WI38 (cell line): ENCODE measurements around the gene LRP2.

ENCODE experiments used
- H3K4me3 ChIP-seq: 2 replicates; pipeline ENCODE4 v1.5.1; 2011; ENCODE audit warnings: low read depth, mild to moderate bottlenecking, control low read depth, low read length
- TF ChIP-seq, protein P1 (sequence below): IDR thresholded peaks from 2 replicates; pipeline ENCODE4 v1.5.1; 2012; ENCODE audit warnings: low read depth, mild to moderate bottlenecking, control low read depth, low read length

The LRP2 gene

DNA sequence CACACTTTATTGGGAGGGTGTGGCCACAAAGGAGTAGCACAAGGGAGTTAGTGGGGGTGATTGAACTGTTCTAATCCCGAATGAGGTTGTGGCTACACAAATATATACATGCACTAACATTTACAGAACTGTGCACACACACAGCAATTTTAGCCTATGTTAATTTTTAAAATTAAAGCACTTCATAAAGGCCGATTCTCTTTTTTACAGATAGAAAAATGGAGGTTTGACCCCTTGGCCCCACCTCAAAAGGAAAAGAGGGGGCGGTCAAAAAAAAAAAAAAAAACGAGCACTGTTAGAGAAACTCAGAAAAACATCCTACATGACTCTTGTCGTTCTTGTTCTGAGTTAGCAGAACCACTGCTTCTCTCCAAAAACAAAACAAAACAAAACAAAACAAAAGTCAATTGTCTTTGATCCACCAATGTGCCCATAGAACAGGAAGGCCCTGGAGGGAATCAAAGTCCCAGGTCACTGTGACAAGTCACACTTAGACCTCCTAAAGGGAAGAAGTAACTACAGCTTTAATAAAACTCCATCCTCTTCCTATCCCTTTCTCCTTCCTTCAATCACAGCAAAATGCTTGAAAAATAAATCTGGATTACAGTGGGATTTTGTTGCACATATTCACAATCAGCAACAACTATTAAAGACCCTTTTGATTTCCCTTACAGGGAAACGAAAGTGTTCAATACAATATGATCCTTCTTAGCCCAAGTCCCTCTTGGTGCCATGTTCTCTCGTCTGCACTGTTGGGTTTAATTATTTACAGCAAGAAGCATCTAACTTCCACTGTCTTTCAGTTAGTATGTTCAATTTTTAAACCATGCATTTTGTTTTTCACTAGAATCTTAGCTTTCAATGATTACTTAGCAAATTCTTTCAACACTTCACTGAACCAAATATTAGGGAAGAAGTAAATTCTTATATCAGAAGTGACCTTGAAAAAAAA is 16.6 kb downstream of the LRP2 start:
- H3K4me3 ChIP-seq: no peak overlapping the region
- TF ChIP-seq, protein P1, sequence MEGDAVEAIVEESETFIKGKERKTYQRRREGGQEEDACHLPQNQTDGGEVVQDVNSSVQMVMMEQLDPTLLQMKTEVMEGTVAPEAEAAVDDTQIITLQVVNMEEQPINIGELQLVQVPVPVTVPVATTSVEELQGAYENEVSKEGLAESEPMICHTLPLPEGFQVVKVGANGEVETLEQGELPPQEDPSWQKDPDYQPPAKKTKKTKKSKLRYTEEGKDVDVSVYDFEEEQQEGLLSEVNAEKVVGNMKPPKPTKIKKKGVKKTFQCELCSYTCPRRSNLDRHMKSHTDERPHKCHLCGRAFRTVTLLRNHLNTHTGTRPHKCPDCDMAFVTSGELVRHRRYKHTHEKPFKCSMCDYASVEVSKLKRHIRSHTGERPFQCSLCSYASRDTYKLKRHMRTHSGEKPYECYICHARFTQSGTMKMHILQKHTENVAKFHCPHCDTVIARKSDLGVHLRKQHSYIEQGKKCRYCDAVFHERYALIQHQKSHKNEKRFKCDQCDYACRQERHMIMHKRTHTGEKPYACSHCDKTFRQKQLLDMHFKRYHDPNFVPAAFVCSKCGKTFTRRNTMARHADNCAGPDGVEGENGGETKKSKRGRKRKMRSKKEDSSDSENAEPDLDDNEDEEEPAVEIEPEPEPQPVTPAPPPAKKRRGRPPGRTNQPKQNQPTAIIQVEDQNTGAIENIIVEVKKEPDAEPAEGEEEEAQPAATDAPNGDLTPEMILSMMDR: no peak

DNA sequence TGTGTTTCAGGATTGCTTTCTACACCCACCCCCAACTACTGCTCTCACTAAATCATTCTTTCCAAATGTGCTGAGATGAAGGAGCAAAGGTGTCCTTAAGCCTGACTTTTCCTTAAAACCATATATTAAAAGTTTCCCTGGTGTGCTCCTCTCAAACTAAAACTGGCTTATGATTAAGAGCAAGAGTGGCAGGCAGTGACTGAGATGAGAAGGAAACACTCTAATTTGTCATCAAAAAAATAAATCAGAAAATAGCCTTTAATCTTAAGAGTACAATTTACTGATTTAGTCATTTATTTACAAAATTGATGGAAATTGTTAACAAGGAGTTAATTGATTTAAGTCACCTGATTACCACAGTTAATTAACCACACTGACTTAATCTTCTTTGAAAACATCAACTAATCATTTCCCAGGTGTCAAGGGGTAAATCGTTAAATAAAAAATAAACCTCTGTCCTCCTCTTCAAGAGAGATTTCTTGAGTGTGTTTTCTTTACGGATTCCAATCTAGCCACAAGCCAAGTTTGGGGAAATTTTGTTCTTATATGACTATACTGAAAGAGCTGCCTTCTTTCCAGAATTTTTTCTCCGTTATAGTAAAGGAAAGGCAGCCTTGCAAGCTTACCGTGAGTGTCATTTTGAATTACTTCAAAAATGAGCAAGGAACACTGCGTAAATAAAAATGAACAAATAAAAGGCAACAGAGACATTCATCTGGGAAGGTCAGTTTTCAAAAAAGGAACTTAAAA is 17.4 kb downstream of the LRP2 start:
- TF ChIP-seq, protein P1: no peak
- H3K4me3 ChIP-seq: no peak overlapping the region

DNA sequence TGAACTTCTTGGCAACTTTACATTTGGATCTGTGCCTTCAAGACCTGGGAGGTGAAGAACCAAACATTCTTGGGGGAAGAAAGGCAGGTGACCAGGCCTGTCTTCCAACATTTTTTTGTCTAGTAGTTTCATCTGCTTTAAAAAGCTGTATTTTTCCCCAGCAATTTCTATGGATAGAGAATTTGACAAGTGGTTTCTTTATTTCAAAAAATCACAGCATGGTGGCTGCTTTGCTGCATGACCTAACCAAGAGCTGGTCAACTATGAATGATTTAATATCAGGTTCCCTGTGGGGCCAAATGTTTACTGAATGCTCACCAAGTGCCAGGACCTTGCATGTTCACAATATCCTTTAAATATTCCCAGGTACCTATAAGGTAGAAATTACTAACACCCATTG is 19.1 kb downstream of the LRP2 start:
- TF ChIP-seq, protein P1: no peak
- no peak overlapping the region for H3K4me3 ChIP-seq

DNA sequence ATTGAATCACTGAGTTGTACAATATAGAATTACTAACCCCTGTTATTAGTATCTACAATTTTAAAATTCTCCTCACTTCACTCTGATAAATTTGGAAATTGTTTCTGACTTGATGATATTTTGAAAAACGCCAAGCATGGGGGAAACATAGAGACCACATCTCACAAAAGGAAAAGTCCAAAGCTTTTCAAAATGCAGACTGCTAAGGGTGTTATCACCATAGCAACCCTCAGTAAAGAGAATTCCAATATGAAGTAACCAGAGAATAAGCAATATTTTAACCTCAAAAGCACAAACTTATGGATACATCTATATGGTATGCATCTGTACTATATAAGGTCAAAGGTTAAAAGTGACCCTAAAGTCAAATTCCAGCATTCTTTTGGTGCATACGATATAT is 22.7 kb downstream of the LRP2 start:
- TF ChIP-seq, protein P1: no peak
- no peak overlapping the region for H3K4me3 ChIP-seq

DNA sequence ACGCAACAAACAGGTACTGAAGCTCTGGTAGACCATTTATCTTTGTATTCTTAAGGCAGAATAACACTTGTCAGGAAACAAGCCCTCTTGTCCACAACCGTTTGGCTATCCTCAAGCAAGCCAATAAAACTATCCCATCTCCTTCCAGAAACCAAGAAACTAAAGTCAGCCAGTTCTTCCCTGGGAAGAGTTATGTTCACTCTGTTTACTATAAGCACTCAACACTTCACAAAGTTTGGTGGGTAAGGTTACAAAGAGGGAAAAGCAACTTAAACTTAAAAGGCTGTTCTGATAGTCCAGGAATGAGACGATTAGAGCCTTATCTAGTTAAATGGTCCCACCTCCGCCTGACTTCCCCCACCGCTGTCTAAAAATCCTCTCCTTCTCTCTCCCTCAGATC is 25.6 kb downstream of the LRP2 start:
- TF ChIP-seq, protein P1: no peak

DNA sequence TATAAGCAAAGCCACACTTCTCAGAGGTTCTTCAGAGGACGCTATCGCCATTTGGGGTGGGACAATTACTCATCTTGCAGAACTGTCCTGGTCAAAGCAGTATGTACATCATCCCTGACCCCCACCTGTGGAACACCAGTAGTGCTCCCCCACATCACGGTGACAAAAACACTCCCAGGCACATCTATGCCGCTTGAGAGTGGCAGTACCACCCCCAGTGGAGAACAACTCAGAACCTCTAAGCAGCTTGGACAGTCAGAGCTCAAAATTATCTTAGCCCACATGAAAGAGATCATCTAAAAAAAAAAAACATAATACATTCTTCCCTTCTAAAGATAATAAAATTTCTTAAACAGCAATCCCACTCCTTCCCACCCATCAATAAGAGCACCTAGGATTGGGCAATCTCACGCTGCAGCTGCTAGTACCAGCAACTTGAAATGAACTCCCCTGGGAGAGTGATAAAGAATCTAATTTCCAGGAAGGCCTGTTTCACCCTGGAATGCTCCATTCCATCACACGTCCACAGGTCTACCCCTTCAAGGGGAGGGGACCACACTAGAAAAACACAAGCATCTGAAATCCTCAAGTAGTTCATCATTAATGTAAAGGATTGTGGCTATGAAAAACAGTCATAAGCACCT is 31.7 kb downstream of the LRP2 start:
- H3K4me3 ChIP-seq: no peak overlapping the region
- TF ChIP-seq, protein P1: no peak

More for the DNA sequence above, 25.6 kb downstream of the LRP2 start:
- no peak overlapping the region for H3K4me3 ChIP-seq
